ENCODE measurements around the gene PCDHB7.
"Not testable (repeated sequence)": the region's sequence is repeated elsewhere in the genome, so short reads cannot be mapped to it uniquely, and the experiment has no call there.

DNA sequence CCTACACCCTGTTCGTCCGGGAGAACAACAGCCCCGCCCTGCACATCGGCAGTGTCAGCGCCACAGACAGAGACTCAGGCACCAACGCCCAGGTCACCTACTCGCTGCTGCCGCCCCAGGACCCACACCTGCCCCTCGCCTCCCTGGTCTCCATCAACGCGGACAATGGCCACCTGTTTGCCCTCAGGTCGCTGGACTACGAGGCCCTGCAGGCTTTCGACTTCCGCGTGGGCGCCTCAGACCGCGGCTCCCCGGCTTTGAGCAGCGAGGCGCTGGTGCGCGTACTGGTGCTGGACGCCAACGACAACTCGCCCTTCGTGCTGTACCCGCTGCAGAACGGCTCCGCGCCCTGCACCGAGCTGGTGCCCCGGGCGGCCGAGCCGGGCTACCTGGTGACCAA lies 16.2 kb downstream of the PCDHB7 start:
- TF ChIP-seq, protein P1, sequence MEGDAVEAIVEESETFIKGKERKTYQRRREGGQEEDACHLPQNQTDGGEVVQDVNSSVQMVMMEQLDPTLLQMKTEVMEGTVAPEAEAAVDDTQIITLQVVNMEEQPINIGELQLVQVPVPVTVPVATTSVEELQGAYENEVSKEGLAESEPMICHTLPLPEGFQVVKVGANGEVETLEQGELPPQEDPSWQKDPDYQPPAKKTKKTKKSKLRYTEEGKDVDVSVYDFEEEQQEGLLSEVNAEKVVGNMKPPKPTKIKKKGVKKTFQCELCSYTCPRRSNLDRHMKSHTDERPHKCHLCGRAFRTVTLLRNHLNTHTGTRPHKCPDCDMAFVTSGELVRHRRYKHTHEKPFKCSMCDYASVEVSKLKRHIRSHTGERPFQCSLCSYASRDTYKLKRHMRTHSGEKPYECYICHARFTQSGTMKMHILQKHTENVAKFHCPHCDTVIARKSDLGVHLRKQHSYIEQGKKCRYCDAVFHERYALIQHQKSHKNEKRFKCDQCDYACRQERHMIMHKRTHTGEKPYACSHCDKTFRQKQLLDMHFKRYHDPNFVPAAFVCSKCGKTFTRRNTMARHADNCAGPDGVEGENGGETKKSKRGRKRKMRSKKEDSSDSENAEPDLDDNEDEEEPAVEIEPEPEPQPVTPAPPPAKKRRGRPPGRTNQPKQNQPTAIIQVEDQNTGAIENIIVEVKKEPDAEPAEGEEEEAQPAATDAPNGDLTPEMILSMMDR (conservative IDR thresholded peaks at IDR 0.05; ENCODE audit: low read depth, low read length): not testable (repeated sequence)
- not testable (repeated sequence) for TF ChIP-seq MAZ (IDR thresholded peaks at IDR 0.05; ENCODE audit: borderline replicate concordance, low read depth, low read length); CEBPB (IDR thresholded peaks at IDR 0.05; ENCODE audit: low read depth, low read length); POLR2A (IDR thresholded peaks at IDR 0.05; ENCODE audit: low read depth, low read length); SMC3 (IDR thresholded peaks at IDR 0.05; ENCODE audit: low read depth, low read length); RCOR1 (IDR thresholded peaks at IDR 0.05; ENCODE audit: insufficient replicate concordance, low read length); BHLHE40 (IDR thresholded peaks at IDR 0.05; ENCODE audit: low read depth, low read length); FOS (IDR thresholded peaks at IDR 0.05; ENCODE audit: low read depth, low read length); RFX5 (IDR thresholded peaks at IDR 0.05; ENCODE audit: low read depth, low read length); CHD1 (IDR thresholded peaks at IDR 0.05; ENCODE audit: low read depth, low read length)

Measured in IMR-90 (cell line).